Measurements from ENCODE around the gene PHF19. TPM values are rescaled to one million over a fixed set of nuclear protein-coding genes. Genes with fewer than 3 reads are reported as not detected.

PHF19 gene
- total and polyA plus RNA-seq, 2 of the 8 experiments (the other 6 are each of a cell fraction or from before 2014, with no cell fraction given) = 28.2 to 31.8 TPM

- Histone ChIP-seq H3K4me3 (ENCODE audit: extremely low read depth in 1 of 4, insufficient read depth in 2 of 4, low read depth in 3 of 4, low read length in 4 of 4) (no peak overlapping the region), H3K9me3 (ENCODE audit: insufficient read depth in 2 of 2, low read depth in 1 of 2, low read length in 1 of 2) (no peaks in the 10 kb centered on the region), H3K36me3 (ENCODE audit: control insufficient read depth in 2 of 4, insufficient read depth in 4 of 4, low read length in 3 of 4) (no peaks in the 10 kb centered on the region), H3K4me2 (ENCODE audit: insufficient read depth in 1 of 2, low read depth in 2 of 2, low read length in 2 of 2) (no peak overlapping the region), H3K27ac (ENCODE audit: low read depth, low read length) (no peak overlapping the region), H3K79me2 (ENCODE audit: control insufficient read depth in 1 of 2, insufficient read depth in 2 of 2, low read length in 2 of 2) (no peaks in the 10 kb centered on the region), H2AFZ (ENCODE audit: low read length) (no peak overlapping the region), H4K20me1 (replicated peaks in 1 of 2; ENCODE audit: control insufficient read depth in 1 of 2, insufficient read depth in 2 of 2, low read length in 2 of 2) (no peaks in the 10 kb centered on the region), H3K4ac (replicated peaks; ENCODE audit: insufficient read length, low read depth, low read length) (no peak overlapping the region), H3K23ac (ENCODE audit: insufficient read length) (no peak overlapping the region), H2BK12ac (ENCODE audit: low read depth, low read length) (no peak overlapping the region), H4K5ac (ENCODE audit: insufficient read length, low read depth, low read length) (no peak overlapping the region), H2BK120ac (replicated peaks; ENCODE audit: low read depth, low read length) (no peak overlapping the region), H3K14ac (ENCODE audit: insufficient read length) (no peak overlapping the region), H2BK20ac (ENCODE audit: low read length) (no peak overlapping the region), H3K27me3 (replicated peaks in 1 of 4; ENCODE audit: control insufficient read depth in 3 of 4, extremely low read depth in 1 of 4, insufficient read depth in 3 of 4, low read length in 3 of 4) (no peaks in the 10 kb centered on the region), H4K91ac (replicated peaks; ENCODE audit: insufficient read length, low read length) (no peak overlapping the region), H3K9ac (replicated peaks in 1 of 4; ENCODE audit: extremely low read depth in 1 of 4, low read depth in 3 of 4, low read length in 3 of 4) (no peak overlapping the region), H3K56ac (replicated peaks; ENCODE audit: insufficient read length, low read depth, low read length) (no peak overlapping the region), H2BK15ac (ENCODE audit: low read length) (no peak overlapping the region), H4K8ac (ENCODE audit: extremely low read depth, insufficient read depth, low read length) (no peak overlapping the region), H2BK5ac (ENCODE audit: low read depth, low read length) (no peak overlapping the region), H2AK5ac (ENCODE audit: low read depth, low read length) (no peak overlapping the region), H3K4me1 (replicated peaks in 1 of 4; ENCODE audit: control insufficient read depth in 3 of 4, insufficient read depth in 4 of 4, low read length in 3 of 4) (no peaks in the 10 kb centered on the region; a peak in 1 of 7 replicates), H3K79me1 (ENCODE audit: low read depth, low read length) (no peaks in the 10 kb centered on the region), H3K18ac (ENCODE audit: extremely low read depth, low read length) (no peak overlapping the region), H3K23me2 (ENCODE audit: low read depth, low read length) (no peaks in the 10 kb centered on the region; the same call in 1 of the 2 replicates)
- POLR2A ChIA-PET (ENCODE audit: partially characterized antibody) = interaction anchor here (1.7 kb wide), 1 partner anchor 17 kb away, joined by 3 read pairs; no protein-coding TSS in a partner anchor
- WGBS, 2 experiments (ENCODE audit: extremely low coverage in 1 of 2, insufficient coverage in 1 of 2, insufficient read length in 1 of 2, insufficient replicate concordance in 2 of 2, low coverage in 1 of 2, low lambda C conversion rate in 2 of 2, missing lambda C conversion rate in 1 of 2) = 90% methylated on average over 11 of the region's 11 CpGs; no CpG with 5 or more reads in 1 of the 2 experiments
- CTCF ChIA-PET (ENCODE audit: partially characterized antibody) = interaction anchor here (1.2 to 1.7 kb wide), 3 partner anchors 12 to 21 kb away, joined by 3 to 5 read pairs (median 5); no protein-coding TSS in a partner anchor
- DNase-seq (ENCODE audit: low read depth in 1 of 2, low spot score in 2 of 2) = no peak
- no peak for FAIRE-seq
- TF ChIP-seq CHD2 (IDR thresholded peaks at IDR 0.05; ENCODE audit: low read length) = no peak
- no peak for TF ChIP-seq ATF3 (IDR thresholded peaks at IDR 0.05; ENCODE audit: insufficient read depth, low read depth, low read length)
- TF ChIP-seq POLR2A (IDR thresholded peaks at IDR 0.05; ENCODE audit: control extremely low read depth in 1 of 2, low read depth in 2 of 2, low read length in 2 of 2) = no peak
- TF ChIP-seq POLR2AphosphoS5 (IDR thresholded peaks at IDR 0.05; ENCODE audit: low read depth, low read length) = no peak
These were observed 28.6 kb upstream of the PHF19 start for GRCh38 chr9:120905315-120906164.
